SK-N-SH (cell line): Measurements from ENCODE around the gene TEX44. TPM values are rescaled to one million over a fixed set of nuclear protein-coding genes. Genes with fewer than 3 reads are reported as not detected.

Source experiments
- CTCF ChIA-PET: fragments of 300-600, 350-600 bp; formaldehyde crosslinking; extraction: SDS; loops from one replicate; lab custom pipeline; 2021; lab: Yijun Ruan, JAX
- POLR2A ChIA-PET: fragments of 350-600 bp; sonication (Branson Sonifier 250); formaldehyde crosslinking; extraction: SDS; loops from one replicate; lab custom pipeline; 2020; ENCODE audit warnings: antibody characterized with exemption, inconsistent platforms; lab: Yijun Ruan, JAX
- DNase-seq: peaks from one replicate; pipeline ENCODE4 v3.0.0; 2012
- H2AFZ ChIP-seq: fragments of 200-600 bp; sonication (generic); 2 replicates; pipeline ENCODE4 v1.8.1; 2016; ENCODE audit warnings: antibody characterized with exemption, mild to moderate bottlenecking, low read depth
- H3F3A ChIP-seq: fragments of 200-600 bp; sonication (generic); replicated peaks from 2 replicates; pipeline ENCODE3; 2016; ENCODE audit warnings: antibody characterized with exemption, mild to moderate bottlenecking; ENCODE audit not compliant: insufficient read depth
- H3K27ac ChIP-seq, 2 experiments: fragments of 200-500 bp in 1 of 2; fragments of 200-600 bp in 1 of 2; sonication (Bioruptor generic) in 1 of 2; sonication (generic), shearing (Covaris generic) in 1 of 2; 2 replicates each; pipeline versions ENCODE4 v1.5.1 to v1.6.1; 2014 to 2016; ENCODE audit warnings: low read depth in 2 of 2, inconsistent platforms in 1 of 2, low read length in 1 of 2, mild to moderate bottlenecking in 1 of 2, mixed read lengths in 1 of 2
- H3K27me3 ChIP-seq: fragments of 200-600 bp; sonication (generic), shearing (Covaris generic); 2 replicates; pipeline ENCODE4 v1.6.1; 2016; ENCODE audit warnings: mixed run types; ENCODE audit not compliant: insufficient read depth
- H3K36me3 ChIP-seq, 2 experiments: fragments of 200-500 bp in 1 of 2; fragments of 200-600 bp in 1 of 2; sonication (Bioruptor generic) in 1 of 2; sonication (generic) in 1 of 2; replicated peaks in 1 of 2; 2 replicates each; pipeline versions ENCODE3 to v1.5.1; 2014 to 2016; ENCODE audit warnings: low read length in 1 of 2, mild to moderate bottlenecking in 1 of 2; ENCODE audit not compliant: insufficient read depth in 2 of 2, control insufficient read depth in 1 of 2
- H3K4me1 ChIP-seq, 2 experiments: fragments of 200-500 bp in 1 of 2; fragments of 200-600 bp in 1 of 2; sonication (Bioruptor generic) in 1 of 2; sonication (generic), shearing (Covaris generic) in 1 of 2; 2 replicates each; pipeline versions ENCODE4 v1.5.1 to v1.6.1; 2014 to 2016; ENCODE audit warnings: low read depth in 1 of 2, low read length in 1 of 2, mixed run types in 1 of 2; ENCODE audit not compliant: insufficient read depth in 2 of 2, control insufficient read depth in 1 of 2
- H3K4me2 ChIP-seq: fragments of 200-600 bp; sonication (generic), shearing (Covaris generic); 2 replicates; pipeline ENCODE4 v1.6.1; 2017; ENCODE audit warnings: mixed run types
- H3K4me3 ChIP-seq, 2 experiments: fragments of 200-500 bp in 1 of 2; fragments of 200-600 bp in 1 of 2; sonication (Bioruptor generic) in 1 of 2; sonication (generic), shearing (Covaris generic) in 1 of 2; 2 replicates each; pipeline versions ENCODE4 v1.5.1 to v1.8.1; 2014 to 2016; ENCODE audit warnings: low read depth in 2 of 2, inconsistent platforms in 1 of 2, low read length in 1 of 2, mild to moderate bottlenecking in 1 of 2, mixed read lengths in 1 of 2, moderate library complexity in 1 of 2
- H3K79me2 ChIP-seq: fragments of 200-600 bp; sonication (generic); 2 replicates; pipeline ENCODE4 v1.8.1; 2017; ENCODE audit warnings: mild to moderate bottlenecking; ENCODE audit not compliant: insufficient read depth
- H3K9ac ChIP-seq: fragments of 200-600 bp; sonication (generic); 2 replicates; pipeline ENCODE4 v1.6.1; 2017; ENCODE audit warnings: mixed run types
- H3K9me2 ChIP-seq: fragments of 200-600 bp; sonication (generic); 2 replicates; pipeline ENCODE4 v1.6.1; 2017; ENCODE audit warnings: mixed run types
- H3K9me3 ChIP-seq: fragments of 200-600 bp; sonication (generic); 2 replicates; pipeline ENCODE4 v1.6.1; 2017; ENCODE audit warnings: mixed run types, mild to moderate bottlenecking, moderate library complexity
- H4K20me1 ChIP-seq: fragments of 200-600 bp; sonication (generic); 2 replicates; pipeline ENCODE4 v1.6.1; 2017; ENCODE audit warnings: mild to moderate bottlenecking, mixed run types; ENCODE audit not compliant: insufficient read depth
- CHD2 ChIP-seq: fragments of 150-350 bp; IDR thresholded peaks from 2 replicates; pipeline ENCODE4 v1.6.1; 2018; ENCODE audit warnings: low read length; ENCODE audit not compliant: partially characterized antibody
- EP300 ChIP-seq, 2 experiments: IDR thresholded peaks; 2 replicates each; pipeline versions ENCODE4 v1.4.0 to v1.6.1; 2012; ENCODE audit warnings: borderline replicate concordance in 1 of 2, low read depth in 1 of 2, low read length in 1 of 2
- FOXJ3 ChIP-seq: sonication (generic); formaldehyde crosslinking; IDR thresholded peaks from 2 replicates; pipeline ENCODE4 v1.5.1; 2020; ENCODE audit warnings: mild to moderate bottlenecking, missing genetic modification reagents
- GABPA ChIP-seq: IDR thresholded peaks from 2 replicates; pipeline ENCODE4 v1.4.0; 2012; ENCODE audit warnings: low read depth, mild to moderate bottlenecking
- GATA2 ChIP-seq: sonication (generic); formaldehyde crosslinking; IDR thresholded peaks from 2 replicates; pipeline ENCODE4 v1.5.0; 2020; ENCODE audit warnings: mild to moderate bottlenecking, missing genetic modification reagents
- JUND ChIP-seq: IDR thresholded peaks from 2 replicates; pipeline ENCODE4 v1.4.0; 2012
- MXI1 ChIP-seq: IDR thresholded peaks from 2 replicates; pipeline ENCODE4 v1.6.1; 2012; ENCODE audit warnings: mild to moderate bottlenecking, low read depth, low read length, improper control_type of control experiment
- NFIC ChIP-seq: IDR thresholded peaks from 2 replicates; pipeline ENCODE4 v1.4.0; 2012; ENCODE audit warnings: borderline replicate concordance
- NRF1 ChIP-seq: IDR thresholded peaks from 2 replicates; pipeline ENCODE4 v1.6.1; 2012; ENCODE audit warnings: low read depth, mild to moderate bottlenecking, low read length
- POLR2AphosphoS5 ChIP-seq: IDR thresholded peaks from 2 replicates; pipeline ENCODE4 v1.6.1; 2012; ENCODE audit warnings: low read depth, low read length
- RAD21 ChIP-seq: IDR thresholded peaks from 2 replicates; pipeline ENCODE4 v1.6.1; 2012; ENCODE audit warnings: mild to moderate bottlenecking, low read length
- RFX5 ChIP-seq: IDR thresholded peaks from 2 replicates; pipeline ENCODE4 v1.6.1; 2012; ENCODE audit warnings: mild to moderate bottlenecking, improper control_type of control experiment, low read length
- RXRA ChIP-seq: IDR thresholded peaks from 2 replicates; pipeline ENCODE4 v1.4.0; 2012; ENCODE audit warnings: low read depth, mild to moderate bottlenecking, borderline replicate concordance
- SIN3A ChIP-seq: IDR thresholded peaks from 2 replicates; pipeline ENCODE4 v1.6.1; 2012; ENCODE audit warnings: low read depth, mild to moderate bottlenecking, low read length, moderate library complexity, borderline replicate concordance
- YY1 ChIP-seq: IDR thresholded peaks from 2 replicates; pipeline ENCODE4 v1.4.0; 2012; ENCODE audit warnings: low read depth, mild to moderate bottlenecking
- WGBS: methylation state at CpG from one replicate; pipeline ENCODE4 v1.1.6; 2017; ENCODE audit warnings: low lambda C conversion rate; 5-methylcytosine and 5-hydroxymethylcytosine counted together
- polyA plus RNA-seq, 3 experiments: library from polyadenylated mRNA; depleted of rRNA; stranded (reverse); fragments of >200 nt; gene quantifications; 2 replicates each; pipeline ENCODE4 v1.2.3, GENCODE V29; 2012
- TF ChIP-seq, protein P1 (sequence below): IDR thresholded peaks from 2 replicates; pipeline ENCODE4 v1.4.0; 2012; ENCODE audit warnings: low read depth, borderline replicate concordance
- TF ChIP-seq, protein P2 (sequence below): IDR thresholded peaks from 2 replicates; pipeline ENCODE4; 2012
- TF ChIP-seq, protein P3 (sequence below): fragments of 200-600 bp; sonication (generic); IDR thresholded peaks from 2 replicates; pipeline ENCODE4 v1.6.1; 2017; ENCODE audit warnings: antibody characterized with exemption, mild to moderate bottlenecking, moderate library complexity
- TF ChIP-seq, protein P4 (sequence below): IDR thresholded peaks from 2 replicates; pipeline ENCODE4 v1.4.0; 2012; ENCODE audit warnings: low read depth

TEX44 gene
- polyA plus RNA-seq, 1 of the 3 experiments (the other 2 are of a cell fraction), result not detected

DNA sequence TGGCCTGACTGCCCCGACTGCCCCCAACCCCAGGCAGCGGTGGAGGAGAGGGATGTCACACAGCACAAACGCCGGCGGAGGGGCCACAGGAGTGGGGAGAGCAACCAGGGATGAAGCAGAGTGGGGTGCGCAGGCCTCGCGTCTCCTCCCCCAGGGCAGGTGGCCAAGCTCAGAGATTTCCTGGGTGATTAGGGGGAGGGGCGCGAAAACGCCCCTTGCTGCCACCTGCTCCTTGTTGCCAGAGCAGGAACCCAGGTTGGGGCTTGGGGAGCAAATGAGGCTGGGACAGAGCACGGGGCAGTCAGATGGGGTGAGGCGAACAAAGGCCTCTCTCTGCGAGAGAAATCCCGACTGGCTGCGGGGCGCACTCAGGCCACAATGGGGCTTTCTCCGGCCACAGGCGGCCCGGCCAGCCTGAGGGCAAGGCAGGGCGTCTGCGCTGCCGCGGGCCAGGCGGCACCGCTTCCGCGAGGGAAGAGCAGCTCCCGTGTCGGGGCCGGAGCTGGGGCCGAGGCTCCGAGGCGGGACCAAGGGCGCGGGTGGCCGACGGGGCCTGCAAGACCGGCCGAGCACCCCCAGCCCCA is 11.5 kb downstream of the TEX44 start:
- no peak for DNase-seq
- 35% methylated on average over 18 of the region's 40 CpGs for WGBS
- Histone ChIP-seq H2AFZ (peak overlapping the region; percentile 70), H3K4me3 (peak overlapping the region; percentile 51 to 66), H3K9ac (peak overlapping the region; percentile 95), H3K36me3 (no peaks in the 10 kb centered on the region), H3K4me2 (peak overlapping the region; percentile 96), H3K9me2 (no peaks in the 10 kb centered on the region), H3K27ac (peak overlapping the region; percentile 96), H3K27me3 (no peaks in the 10 kb centered on the region)
- CTCF ChIA-PET, result interaction anchor here (0.8 to 3.9 kb wide), 9 partner anchors 9 to 110 kb away, joined by 3 to 24 read pairs (median 6); no protein-coding TSS in a partner anchor
- POLR2A ChIA-PET, result interaction anchor here (0.8 to 3.3 kb wide), 10 partner anchors 9 to 140 kb away, joined by 3 to 15 read pairs (median 4); partner anchors contain the start of genes NCL, PTMA and TEX44
- peak; percentile 56; the same call in 1 of the 2 replicates for TF ChIP-seq GATA2
- TF ChIP-seq, protein P1, sequence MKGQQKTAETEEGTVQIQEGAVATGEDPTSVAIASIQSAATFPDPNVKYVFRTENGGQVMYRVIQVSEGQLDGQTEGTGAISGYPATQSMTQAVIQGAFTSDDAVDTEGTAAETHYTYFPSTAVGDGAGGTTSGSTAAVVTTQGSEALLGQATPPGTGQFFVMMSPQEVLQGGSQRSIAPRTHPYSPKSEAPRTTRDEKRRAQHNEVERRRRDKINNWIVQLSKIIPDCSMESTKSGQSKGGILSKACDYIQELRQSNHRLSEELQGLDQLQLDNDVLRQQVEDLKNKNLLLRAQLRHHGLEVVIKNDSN, result no peak
- TF ChIP-seq, all 33 proteins: peak for 1
- Histone ChIP-seq H3K79me2 (no peaks in the 10 kb centered on the region), H4K20me1 (no peaks in the 10 kb centered on the region), H3K4me1 (peaks cover 10 to 28% of the 10 kb centered on the region in 2 experiments), H3K9me3 (no peaks in the 10 kb centered on the region), H3F3A (no peaks in the 10 kb centered on the region)

DNA sequence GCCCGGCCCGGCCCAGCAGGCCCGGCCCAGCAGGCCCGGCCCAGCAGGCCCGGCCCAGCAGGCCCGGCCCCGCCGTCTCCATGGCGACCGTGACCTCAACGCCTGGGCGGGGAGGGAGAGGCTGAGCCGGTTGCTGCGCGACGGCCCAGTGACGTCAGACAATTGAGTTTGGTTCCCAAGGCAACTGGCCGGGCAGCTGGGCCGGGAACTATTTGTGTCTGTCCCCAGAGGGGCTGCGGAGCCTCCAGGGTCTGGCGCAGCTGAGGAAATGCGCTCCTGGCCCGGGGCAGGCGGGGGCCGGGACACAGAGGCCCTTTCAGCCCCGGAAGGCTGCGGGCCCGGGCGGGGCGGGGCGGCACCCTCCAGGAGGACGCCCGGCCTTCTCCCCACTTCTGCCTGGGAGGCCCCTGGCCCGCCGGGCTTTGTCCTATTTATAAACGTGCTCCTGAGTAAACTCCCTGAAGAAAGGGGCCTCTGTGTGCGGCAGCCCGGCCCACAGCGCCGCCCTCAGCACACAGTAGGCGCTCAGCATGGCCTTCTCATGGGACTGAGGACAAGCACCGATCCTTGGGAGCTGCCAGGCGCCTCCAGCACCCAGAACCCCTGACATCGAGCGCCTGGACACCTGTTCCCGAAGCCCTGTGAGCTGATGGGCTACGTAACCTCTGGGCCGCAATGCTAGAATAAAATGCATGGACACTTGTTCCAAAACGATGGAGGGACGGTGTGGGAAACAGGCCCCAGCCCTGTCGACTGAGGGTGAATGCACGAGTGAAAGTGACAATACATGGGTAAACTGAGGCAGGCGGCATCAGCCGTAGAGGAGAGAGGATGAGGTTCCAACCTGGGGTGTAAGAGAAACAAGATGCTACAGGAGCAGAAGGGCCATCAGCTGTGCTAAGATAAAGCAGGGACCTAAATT is 12.3 kb downstream of the TEX44 start:
- Histone ChIP-seq H2AFZ (peak overlapping the region; percentile 78), H3F3A (no peaks in the 10 kb centered on the region), H3K36me3 (no peaks in the 10 kb centered on the region), H3K9me3 (no peaks in the 10 kb centered on the region), H3K27me3 (no peaks in the 10 kb centered on the region), H3K4me1 (peaks cover 10 to 28% of the 10 kb centered on the region in 2 experiments), H4K20me1 (no peaks in the 10 kb centered on the region), H3K4me3 (peak overlapping the region; percentile 51 to 66), H3K4me2 (peak overlapping the region; percentile 96), H3K79me2 (no peaks in the 10 kb centered on the region), H3K27ac (peak overlapping the region; percentile 96), H3K9me2 (no peaks in the 10 kb centered on the region), H3K9ac (peak overlapping the region; percentile 95)
- TF ChIP-seq SIN3A, result no peak
- no peak for TF ChIP-seq YY1
- 0 out of 2 replicates have a peak, but pooled peaks have one; percentile 17 for TF ChIP-seq POLR2AphosphoS5
- TF ChIP-seq NRF1, result no peak
- TF ChIP-seq JUND, result no peak
- TF ChIP-seq, protein P1, result no peak
- TF ChIP-seq, protein P2, sequence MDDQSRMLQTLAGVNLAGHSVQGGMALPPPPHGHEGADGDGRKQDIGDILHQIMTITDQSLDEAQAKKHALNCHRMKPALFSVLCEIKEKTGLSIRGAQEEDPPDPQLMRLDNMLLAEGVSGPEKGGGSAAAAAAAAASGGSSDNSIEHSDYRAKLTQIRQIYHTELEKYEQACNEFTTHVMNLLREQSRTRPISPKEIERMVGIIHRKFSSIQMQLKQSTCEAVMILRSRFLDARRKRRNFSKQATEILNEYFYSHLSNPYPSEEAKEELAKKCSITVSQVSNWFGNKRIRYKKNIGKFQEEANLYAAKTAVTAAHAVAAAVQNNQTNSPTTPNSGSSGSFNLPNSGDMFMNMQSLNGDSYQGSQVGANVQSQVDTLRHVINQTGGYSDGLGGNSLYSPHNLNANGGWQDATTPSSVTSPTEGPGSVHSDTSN, result no peak
- peak in 1 of 2 experiments; percentile 19; a peak in 1 of 4 replicates for TF ChIP-seq EP300 (IDR thresholded peaks at IDR 0.05; ENCODE audit: borderline replicate concordance in 1 of 2, low read depth in 1 of 2, low read length in 1 of 2)
- TF ChIP-seq RFX5, result peak; percentile 87
- TF ChIP-seq GATA2, result no peak
- TF ChIP-seq FOXJ3 (CRISPR knock-in tag), result 0 out of 2 replicates have a peak, but pooled peaks have one; percentile 21
- TF ChIP-seq, protein P3, sequence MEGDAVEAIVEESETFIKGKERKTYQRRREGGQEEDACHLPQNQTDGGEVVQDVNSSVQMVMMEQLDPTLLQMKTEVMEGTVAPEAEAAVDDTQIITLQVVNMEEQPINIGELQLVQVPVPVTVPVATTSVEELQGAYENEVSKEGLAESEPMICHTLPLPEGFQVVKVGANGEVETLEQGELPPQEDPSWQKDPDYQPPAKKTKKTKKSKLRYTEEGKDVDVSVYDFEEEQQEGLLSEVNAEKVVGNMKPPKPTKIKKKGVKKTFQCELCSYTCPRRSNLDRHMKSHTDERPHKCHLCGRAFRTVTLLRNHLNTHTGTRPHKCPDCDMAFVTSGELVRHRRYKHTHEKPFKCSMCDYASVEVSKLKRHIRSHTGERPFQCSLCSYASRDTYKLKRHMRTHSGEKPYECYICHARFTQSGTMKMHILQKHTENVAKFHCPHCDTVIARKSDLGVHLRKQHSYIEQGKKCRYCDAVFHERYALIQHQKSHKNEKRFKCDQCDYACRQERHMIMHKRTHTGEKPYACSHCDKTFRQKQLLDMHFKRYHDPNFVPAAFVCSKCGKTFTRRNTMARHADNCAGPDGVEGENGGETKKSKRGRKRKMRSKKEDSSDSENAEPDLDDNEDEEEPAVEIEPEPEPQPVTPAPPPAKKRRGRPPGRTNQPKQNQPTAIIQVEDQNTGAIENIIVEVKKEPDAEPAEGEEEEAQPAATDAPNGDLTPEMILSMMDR, result no peak
- peak; percentile 94 for TF ChIP-seq MXI1
- TF ChIP-seq, protein P4, sequence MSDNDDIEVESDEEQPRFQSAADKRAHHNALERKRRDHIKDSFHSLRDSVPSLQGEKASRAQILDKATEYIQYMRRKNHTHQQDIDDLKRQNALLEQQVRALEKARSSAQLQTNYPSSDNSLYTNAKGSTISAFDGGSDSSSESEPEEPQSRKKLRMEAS, result no peak
- no peak for TF ChIP-seq NFIC
- no peak for TF ChIP-seq GABPA
- TF ChIP-seq RAD21, result no peak
- peak; percentile 1 for TF ChIP-seq CHD2
- TF ChIP-seq RXRA, result no peak
- POLR2A ChIA-PET, result interaction anchor here (0.8 to 3.3 kb wide), 12 partner anchors 9 to 141 kb away, joined by 3 to 15 read pairs (median 4); partner anchors contain the start of genes NCL, PTMA and TEX44
- DNase-seq, result peak; percentile 99
- CTCF ChIA-PET, result interaction anchor here (0.6 to 3.9 kb wide), 14 partner anchors 8 to 172 kb away, joined by 3 to 24 read pairs (median 4); no protein-coding TSS in a partner anchor
- WGBS, result 42% methylated on average over 25 of the region's 54 CpGs
